ENCODE data around the gene DPP10.
"Not testable (repeated sequence)": the region's sequence is repeated elsewhere in the genome, so short reads cannot be mapped to it uniquely, and the experiment has no call there.

DPP10 gene

DNA sequence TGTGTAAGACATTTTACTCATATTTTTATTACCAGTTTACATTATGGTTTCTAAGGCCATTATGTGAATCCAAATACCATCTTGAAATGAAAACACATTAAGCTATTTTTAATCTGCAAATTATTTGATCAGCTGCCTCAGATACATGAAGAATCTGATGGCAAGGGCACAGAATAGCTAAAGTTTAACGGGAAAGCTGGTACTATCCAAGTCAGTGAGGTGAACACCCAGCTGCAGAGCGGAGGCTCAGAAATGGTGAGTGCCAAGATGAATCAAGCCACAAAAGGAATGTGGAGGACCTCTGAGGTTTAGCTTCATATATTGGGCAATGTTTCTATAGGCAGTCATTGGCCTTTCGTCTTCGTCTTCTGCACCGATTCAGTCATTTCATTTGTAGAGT is 75.1 kb downstream of the DPP10 start:
- H3K27me3 ChIP-seq (ENCODE audit: control insufficient read depth in 1 of 2, insufficient read depth in 2 of 2, low read length in 2 of 2): no peaks in the 10 kb centered on the region
- no peak overlapping the region for H3K27ac ChIP-seq (ENCODE audit: low read depth, low read length)
- H3K4me1 ChIP-seq (ENCODE audit: insufficient read depth, low read length): no peaks in the 10 kb centered on the region
- H3K9me3 ChIP-seq (ENCODE audit: low read length): no peaks in the 10 kb centered on the region
- H3K9ac ChIP-seq (ENCODE audit: low read length): no peak overlapping the region
- H3K36me3 ChIP-seq (ENCODE audit: insufficient read depth, low read length): no peaks in the 10 kb centered on the region
- no peak overlapping the region for H3K4me3 ChIP-seq (ENCODE audit: low read depth in 1 of 2, low read length in 2 of 2)

DNA sequence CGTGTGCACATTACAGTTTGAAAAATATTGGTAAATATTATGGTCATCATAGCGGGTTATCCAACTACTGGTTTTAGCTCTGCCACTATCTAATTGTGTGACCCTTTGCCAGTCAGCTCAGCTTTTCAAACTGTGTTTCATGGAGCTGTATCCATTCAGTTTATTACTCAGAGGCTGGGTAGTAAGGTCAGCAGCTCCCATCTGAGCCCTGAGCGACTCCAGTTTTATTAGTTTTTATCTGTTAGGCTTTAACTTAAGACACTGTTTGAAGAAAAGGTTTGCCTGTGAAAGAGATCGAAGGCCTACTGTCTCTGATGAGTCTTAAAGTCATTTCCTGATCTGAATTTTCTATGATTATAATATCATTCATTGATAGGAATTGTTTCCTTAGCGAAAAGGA is 76.3 kb downstream of the DPP10 start:
- H3K4me3 ChIP-seq (ENCODE audit: low read depth in 1 of 2, low read length in 2 of 2): no peak overlapping the region
- H3K9ac ChIP-seq (ENCODE audit: low read length): no peak overlapping the region
- H3K27me3 ChIP-seq (ENCODE audit: control insufficient read depth in 1 of 2, insufficient read depth in 2 of 2, low read length in 2 of 2): no peaks in the 10 kb centered on the region
- H3K9me3 ChIP-seq (ENCODE audit: low read length): no peaks in the 10 kb centered on the region
- no peaks in the 10 kb centered on the region for H3K4me1 ChIP-seq (ENCODE audit: insufficient read depth, low read length)
- H3K36me3 ChIP-seq (ENCODE audit: insufficient read depth, low read length): no peaks in the 10 kb centered on the region
- H3K27ac ChIP-seq (ENCODE audit: low read depth, low read length): no peak overlapping the region

DNA sequence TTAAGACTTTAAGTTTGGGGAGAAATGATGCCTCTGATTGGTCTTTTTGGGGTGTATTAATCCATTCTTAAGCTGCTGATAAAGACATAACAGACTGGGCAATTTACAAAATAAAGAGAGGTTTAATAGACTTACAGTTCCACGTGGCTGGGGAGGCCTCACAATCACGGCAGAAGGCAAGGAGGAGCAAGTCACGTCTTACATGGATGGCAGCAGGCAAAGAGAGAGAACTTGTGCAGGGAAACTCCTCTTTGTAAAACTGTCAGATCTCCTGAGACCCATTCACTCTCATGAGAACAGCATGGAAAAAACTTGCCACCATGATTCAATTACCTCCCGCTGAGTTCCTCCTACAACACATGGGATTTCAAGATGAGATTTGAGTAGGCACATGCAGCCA is 80.2 kb downstream of the DPP10 start:
- H3K9me3 ChIP-seq (ENCODE audit: low read length); H3K36me3 ChIP-seq (ENCODE audit: insufficient read depth, low read length); H3K9ac ChIP-seq (ENCODE audit: low read length); H3K4me1 ChIP-seq (ENCODE audit: insufficient read depth, low read length); H3K4me3 ChIP-seq (ENCODE audit: low read depth in 1 of 2, low read length in 2 of 2); H3K27me3 ChIP-seq (ENCODE audit: control insufficient read depth in 1 of 2, insufficient read depth in 2 of 2, low read length in 2 of 2); H3K27ac ChIP-seq (ENCODE audit: low read depth, low read length): not testable (repeated sequence)

DNA sequence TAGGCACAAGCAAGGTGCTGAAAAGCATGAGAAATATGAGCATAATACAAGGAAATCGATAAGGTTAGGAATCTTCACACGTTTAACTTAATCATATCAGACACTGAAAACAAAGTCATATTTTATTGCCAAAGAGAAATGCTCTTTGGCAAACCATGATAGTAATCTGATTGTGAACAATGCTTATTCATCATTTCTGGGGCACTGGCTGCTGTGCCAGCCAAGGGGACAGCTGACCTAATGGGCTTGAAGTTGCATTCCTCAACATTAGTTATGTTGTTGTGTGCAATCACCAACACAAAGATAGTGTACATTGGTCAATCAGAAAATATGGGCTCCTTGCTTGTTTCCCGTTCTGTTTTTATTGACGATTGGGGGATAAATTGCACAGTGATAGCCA is 83.5 kb downstream of the DPP10 start:
- Histone ChIP-seq H3K9me3 (ENCODE audit: low read length) (no peaks in the 10 kb centered on the region), H3K27me3 (ENCODE audit: control insufficient read depth in 1 of 2, insufficient read depth in 2 of 2, low read length in 2 of 2) (no peaks in the 10 kb centered on the region), H3K4me1 (ENCODE audit: insufficient read depth, low read length) (no peaks in the 10 kb centered on the region), H3K4me3 (ENCODE audit: low read depth in 1 of 2, low read length in 2 of 2) (no peak overlapping the region), H3K36me3 (ENCODE audit: insufficient read depth, low read length) (no peaks in the 10 kb centered on the region), H3K9ac (ENCODE audit: low read length) (no peak overlapping the region), H3K27ac (ENCODE audit: low read depth, low read length) (no peak overlapping the region)

DNA sequence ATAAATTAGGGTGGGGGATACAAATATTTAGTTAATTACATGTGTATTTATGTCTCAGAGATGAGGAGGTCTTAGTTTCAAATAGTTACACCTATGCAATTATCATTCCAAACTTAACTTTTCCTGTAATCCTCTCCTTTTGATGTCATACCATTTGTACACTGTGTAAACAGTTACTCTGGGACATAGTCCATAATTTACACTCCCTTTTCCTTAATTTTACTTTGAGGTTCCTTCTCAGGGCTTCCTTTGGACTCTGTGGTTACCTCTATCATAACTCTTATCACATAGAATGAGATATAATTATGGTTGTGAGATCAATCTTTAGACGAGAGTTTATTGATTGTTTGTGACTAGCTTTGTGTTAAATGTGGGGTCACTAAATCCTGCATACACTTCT is 84.4 kb downstream of the DPP10 start:
- Histone ChIP-seq H3K27ac (ENCODE audit: low read depth, low read length) (no peak overlapping the region), H3K4me1 (ENCODE audit: insufficient read depth, low read length) (no peaks in the 10 kb centered on the region), H3K36me3 (ENCODE audit: insufficient read depth, low read length) (no peaks in the 10 kb centered on the region), H3K9ac (ENCODE audit: low read length) (no peak overlapping the region), H3K27me3 (ENCODE audit: control insufficient read depth in 1 of 2, insufficient read depth in 2 of 2, low read length in 2 of 2) (no peaks in the 10 kb centered on the region), H3K9me3 (ENCODE audit: low read length) (no peaks in the 10 kb centered on the region), H3K4me3 (ENCODE audit: low read depth in 1 of 2, low read length in 2 of 2) (no peak overlapping the region)

DNA sequence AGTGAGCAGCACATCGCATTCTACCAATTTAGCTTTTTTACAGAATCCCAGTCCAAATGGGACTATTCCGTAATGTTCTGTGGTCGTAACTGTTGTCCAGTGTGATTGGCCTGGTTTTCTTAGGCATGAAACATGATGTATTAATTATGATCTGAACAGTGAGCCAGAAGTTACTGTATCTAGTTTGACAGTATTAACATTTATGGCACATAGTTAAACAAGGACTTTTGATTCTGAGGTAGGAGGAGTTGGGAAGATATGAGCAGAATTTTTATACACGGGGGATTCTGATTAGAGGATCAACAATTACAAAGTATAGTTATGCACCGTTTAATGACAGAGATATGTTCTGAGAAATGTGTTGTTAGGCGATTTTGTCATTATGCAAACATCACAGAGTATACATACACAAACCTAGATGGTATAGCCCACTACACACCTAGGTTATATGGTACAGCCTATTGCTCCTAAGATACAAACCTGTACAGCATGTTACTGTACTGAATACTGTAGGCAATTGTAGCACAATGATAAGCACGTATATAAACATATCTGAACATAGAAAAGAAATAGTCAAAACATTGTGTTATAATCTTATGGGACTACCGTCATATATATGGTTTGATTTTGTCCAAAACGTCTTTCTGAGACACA is 85.0 kb downstream of the DPP10 start:
- no peaks in the 10 kb centered on the region for H3K9me3 ChIP-seq (ENCODE audit: low read length)
- H3K27ac ChIP-seq (ENCODE audit: low read depth, low read length): no peak overlapping the region
- no peaks in the 10 kb centered on the region for H3K36me3 ChIP-seq (ENCODE audit: insufficient read depth, low read length)

DNA sequence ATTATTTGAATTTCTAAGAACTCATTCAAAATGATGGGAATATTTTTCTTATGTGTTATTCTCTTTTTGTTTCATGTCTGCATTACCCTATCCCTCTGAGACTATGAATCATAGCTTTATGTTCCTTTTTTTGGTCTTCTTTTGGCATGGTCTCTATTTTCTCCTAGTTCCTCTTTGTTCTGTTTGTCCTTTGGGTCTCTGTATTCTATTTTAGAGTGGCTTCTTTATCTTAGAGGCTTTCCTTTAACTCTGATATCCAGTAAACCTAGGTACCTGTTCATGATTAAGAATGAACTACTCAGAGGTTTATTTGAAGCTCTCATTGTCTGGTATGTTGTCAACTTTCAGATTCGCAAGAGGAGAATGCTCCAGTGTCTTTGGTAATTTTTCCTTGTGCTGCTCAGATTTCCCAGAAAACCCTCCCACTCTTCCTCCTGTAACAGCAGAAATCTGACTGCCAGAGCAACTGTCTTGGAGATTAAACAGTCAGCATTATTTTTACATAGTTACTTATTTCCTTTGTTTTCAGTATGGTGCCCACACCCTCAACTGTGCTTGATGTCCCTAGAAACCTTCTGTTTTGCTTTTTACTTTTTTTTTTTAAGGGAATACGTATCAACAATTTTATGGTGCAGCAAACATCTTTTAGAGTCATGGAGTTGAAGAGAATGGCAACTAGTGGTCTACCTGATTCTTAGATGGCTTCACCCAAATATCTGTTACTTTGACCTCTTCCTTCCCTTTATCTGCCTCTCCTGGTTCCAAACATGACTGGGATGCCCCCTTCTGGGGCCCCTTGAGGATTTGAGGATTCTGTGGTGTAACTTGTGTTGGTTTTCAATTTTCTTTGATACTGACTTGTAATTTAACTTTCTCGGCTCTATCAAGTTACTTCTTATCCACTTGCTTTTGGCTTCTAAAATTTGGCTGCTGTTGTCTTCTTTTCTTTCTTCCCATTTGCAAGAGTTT is 92.0 kb downstream of the DPP10 start:
- no peaks in the 10 kb centered on the region for H3K27me3 ChIP-seq (ENCODE audit: control insufficient read depth in 1 of 2, insufficient read depth in 2 of 2, low read length in 2 of 2)
- H3K4me3 ChIP-seq (ENCODE audit: low read depth in 1 of 2, low read length in 2 of 2): no peak overlapping the region
- H3K9me3 ChIP-seq (ENCODE audit: low read length): no peaks in the 10 kb centered on the region
- H3K9ac ChIP-seq (ENCODE audit: low read length): no peak overlapping the region
- no peaks in the 10 kb centered on the region for H3K4me1 ChIP-seq (ENCODE audit: insufficient read depth, low read length)
- H3K27ac ChIP-seq (ENCODE audit: low read depth, low read length): no peak overlapping the region
- H3K36me3 ChIP-seq (ENCODE audit: insufficient read depth, low read length): no peaks in the 10 kb centered on the region

More for the DNA sequence above, 85.0 kb downstream of the DPP10 start:
- Histone ChIP-seq H3K9ac (ENCODE audit: low read length) (no peak overlapping the region), H3K27me3 (ENCODE audit: control insufficient read depth in 1 of 2, insufficient read depth in 2 of 2, low read length in 2 of 2) (no peaks in the 10 kb centered on the region), H3K4me1 (ENCODE audit: insufficient read depth, low read length) (no peaks in the 10 kb centered on the region), H3K4me3 (ENCODE audit: low read depth in 1 of 2, low read length in 2 of 2) (no peak overlapping the region)

DNA sequence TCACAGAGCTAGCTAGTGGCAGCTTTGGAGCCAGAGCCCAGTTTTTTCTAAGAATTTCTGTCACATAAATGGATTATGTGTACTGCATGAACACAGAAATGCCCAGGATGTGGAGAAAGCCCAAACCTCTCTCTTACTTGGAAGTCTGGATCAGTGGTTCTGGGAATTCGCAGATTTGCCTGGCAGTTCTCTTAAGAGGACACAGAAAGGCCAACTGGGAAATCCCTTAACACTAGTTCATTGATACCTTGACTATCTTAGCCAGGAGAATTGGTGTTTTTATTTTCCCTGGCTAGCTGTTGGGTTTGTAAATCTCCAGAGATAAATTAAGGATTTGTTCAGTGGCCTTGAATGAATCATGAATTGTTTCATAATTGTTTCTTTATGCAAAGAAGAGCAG is 95.3 kb downstream of the DPP10 start:
- Histone ChIP-seq H3K27me3 (ENCODE audit: control insufficient read depth in 1 of 2, insufficient read depth in 2 of 2, low read length in 2 of 2) (no peaks in the 10 kb centered on the region), H3K9ac (ENCODE audit: low read length) (no peak overlapping the region), H3K27ac (ENCODE audit: low read depth, low read length) (no peak overlapping the region), H3K4me1 (ENCODE audit: insufficient read depth, low read length) (no peaks in the 10 kb centered on the region), H3K36me3 (ENCODE audit: insufficient read depth, low read length) (no peaks in the 10 kb centered on the region), H3K9me3 (ENCODE audit: low read length) (no peaks in the 10 kb centered on the region), H3K4me3 (ENCODE audit: low read depth in 1 of 2, low read length in 2 of 2) (no peak overlapping the region)

DNA sequence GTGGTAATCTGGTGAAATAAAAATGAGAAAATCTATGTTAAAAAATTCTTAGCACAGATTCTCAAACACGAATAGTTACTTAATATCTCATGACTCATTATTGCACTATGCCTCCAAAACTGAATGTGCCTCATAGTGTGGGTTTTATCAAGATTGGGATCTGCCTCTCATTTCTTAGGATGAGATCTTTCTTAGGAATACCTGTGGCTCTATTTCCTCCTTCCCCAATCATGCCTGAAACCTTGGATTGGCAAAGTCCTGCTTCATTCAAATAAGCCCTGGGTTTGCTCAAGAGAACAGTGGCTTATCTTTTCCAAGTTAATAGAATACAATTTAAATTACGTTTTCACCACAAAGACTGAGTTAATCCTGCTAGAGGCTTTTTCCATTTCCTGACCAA is 100.3 kb downstream of the DPP10 start:
- Histone ChIP-seq H3K4me1 (ENCODE audit: insufficient read depth, low read length) (no peaks in the 10 kb centered on the region), H3K27me3 (ENCODE audit: control insufficient read depth in 1 of 2, insufficient read depth in 2 of 2, low read length in 2 of 2) (no peaks in the 10 kb centered on the region), H3K9me3 (ENCODE audit: low read length) (no peaks in the 10 kb centered on the region), H3K27ac (ENCODE audit: low read depth, low read length) (no peak overlapping the region), H3K4me3 (ENCODE audit: low read depth in 1 of 2, low read length in 2 of 2) (no peak overlapping the region), H3K9ac (ENCODE audit: low read length) (no peak overlapping the region), H3K36me3 (ENCODE audit: insufficient read depth, low read length) (no peaks in the 10 kb centered on the region)

DNA sequence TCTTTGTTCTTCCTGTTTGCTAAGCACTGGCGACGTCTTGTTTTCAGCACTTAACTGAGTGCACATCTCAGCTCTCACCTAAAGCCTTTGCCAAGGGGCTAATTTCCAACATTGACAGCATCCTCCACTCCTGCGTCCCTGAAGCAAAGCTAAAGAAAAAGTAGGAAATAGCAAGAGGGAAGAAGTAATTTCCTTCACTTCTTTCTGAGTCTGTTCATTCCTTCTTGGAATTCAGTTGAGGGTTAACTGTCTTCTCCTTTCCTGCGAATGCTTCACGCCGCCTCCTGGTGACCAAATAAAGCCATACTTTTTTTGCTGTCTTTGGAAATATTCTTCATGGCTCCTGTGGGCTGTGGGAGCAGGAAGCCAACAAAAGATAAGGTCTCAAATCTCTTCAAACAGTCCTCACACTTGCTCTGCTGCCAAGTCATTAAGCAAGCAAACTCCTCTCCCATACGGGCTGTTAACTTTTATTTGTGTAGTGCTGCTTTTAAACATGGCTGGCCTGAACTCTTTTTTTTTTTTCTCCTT is 100.9 kb downstream of the DPP10 start:
- H3K4me3 ChIP-seq (ENCODE audit: low read depth in 1 of 2, low read length in 2 of 2): no peak overlapping the region
- no peaks in the 10 kb centered on the region for H3K36me3 ChIP-seq (ENCODE audit: insufficient read depth, low read length)
- H3K27me3 ChIP-seq (ENCODE audit: control insufficient read depth in 1 of 2, insufficient read depth in 2 of 2, low read length in 2 of 2): no peaks in the 10 kb centered on the region
- H3K9ac ChIP-seq (ENCODE audit: low read length): no peak overlapping the region
- no peak overlapping the region for H3K27ac ChIP-seq (ENCODE audit: low read depth, low read length)
- H3K4me1 ChIP-seq (ENCODE audit: insufficient read depth, low read length): no peaks in the 10 kb centered on the region
- no peaks in the 10 kb centered on the region for H3K9me3 ChIP-seq (ENCODE audit: low read length)

DNA sequence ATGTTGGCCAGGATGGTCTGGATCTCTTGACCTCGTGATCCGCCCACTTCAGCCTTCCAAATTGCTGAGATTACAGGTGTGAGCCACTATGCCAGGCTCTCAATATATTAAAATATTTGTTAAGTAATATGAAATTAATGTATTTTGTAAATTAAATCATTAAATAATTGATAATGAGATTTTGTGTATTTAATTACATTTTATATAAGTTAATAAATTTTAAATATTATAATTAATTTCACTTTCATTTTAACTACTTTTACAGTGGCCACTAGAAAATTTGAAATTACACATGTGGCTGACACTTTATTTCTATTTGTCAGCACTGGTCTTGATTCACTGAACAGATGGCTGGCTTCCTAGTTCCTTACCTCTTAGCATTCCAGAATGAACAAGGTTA is 102.6 kb downstream of the DPP10 start:
- Histone ChIP-seq H3K27ac (ENCODE audit: low read depth, low read length) (no peak overlapping the region), H3K9ac (ENCODE audit: low read length) (no peak overlapping the region), H3K36me3 (ENCODE audit: insufficient read depth, low read length) (no peaks in the 10 kb centered on the region), H3K9me3 (ENCODE audit: low read length) (no peaks in the 10 kb centered on the region), H3K4me1 (ENCODE audit: insufficient read depth, low read length) (no peaks in the 10 kb centered on the region), H3K27me3 (ENCODE audit: control insufficient read depth in 1 of 2, insufficient read depth in 2 of 2, low read length in 2 of 2) (no peaks in the 10 kb centered on the region), H3K4me3 (ENCODE audit: low read depth in 1 of 2, low read length in 2 of 2) (no peak overlapping the region)
